ENCODE data around the gene IL17REL.

The IL17REL gene

GRCh38 chr22:50014655-50015401 is 2.3 kb upstream of the IL17REL start:
- Mint-ChIP-seq H3K9me3 (peaks cover 5% of the 10 kb centered on the region), H3K27me3 (ENCODE audit: low read depth) (peaks cover 43% of the 10 kb centered on the region), H3K27ac (no peak overlapping the region), H3K36me3 (ENCODE audit: low read depth) (no peaks in the 10 kb centered on the region), H3K4me3 (no peak overlapping the region), H3K4me1 (peaks cover 9% of the 10 kb centered on the region)
- TF ChIP-seq CTCF (IDR thresholded peaks at IDR 0.05; ENCODE audit: unreplicated experiment in 3 of 3), result no peak

- TF ChIP-seq CTCF (IDR thresholded peaks at IDR 0.05; ENCODE audit: unreplicated experiment in 3 of 3), result no peak
- peaks cover 48% of the 10 kb centered on the region for H3K27me3 Mint-ChIP-seq (ENCODE audit: low read depth)
- no peak overlapping the region for H3K27ac Mint-ChIP-seq
- no peaks in the 10 kb centered on the region for H3K36me3 Mint-ChIP-seq (ENCODE audit: low read depth)
- H3K4me1 Mint-ChIP-seq, result peaks cover 9% of the 10 kb centered on the region
- H3K4me3 Mint-ChIP-seq, result no peak overlapping the region
- peaks cover 5% of the 10 kb centered on the region for H3K9me3 Mint-ChIP-seq
Observed at GRCh38 chr22:50014053-50014501, 1.5 kb upstream of the IL17REL start.

- no peak overlapping the region for H3K27ac Mint-ChIP-seq
Observed at GRCh38 chr22:50011447-50012210, 936 bp downstream of the IL17REL start.

GRCh38 chr22:50010676-50011446 is 1.7 kb downstream of the IL17REL start:
- Mint-ChIP-seq H3K4me1 (no peaks in the 10 kb centered on the region), H3K27ac (no peak overlapping the region)

More at GRCh38 chr22:50011447-50012210, 936 bp downstream of the IL17REL start:
- TF ChIP-seq CTCF (IDR thresholded peaks at IDR 0.05; ENCODE audit: unreplicated experiment in 3 of 3), result no peak
- no peaks in the 10 kb centered on the region for H3K36me3 Mint-ChIP-seq (ENCODE audit: low read depth)
- no peaks in the 10 kb centered on the region for H3K9me3 Mint-ChIP-seq
- peak overlapping the region in 2 of 3 experiments; percentile 26 to 58 for H3K4me3 Mint-ChIP-seq
- peaks cover 65% of the 10 kb centered on the region for H3K27me3 Mint-ChIP-seq (ENCODE audit: low read depth)
- no peaks in the 10 kb centered on the region for H3K4me1 Mint-ChIP-seq

More at GRCh38 chr22:50010676-50011446, 1.7 kb downstream of the IL17REL start:
- no peak for TF ChIP-seq CTCF (IDR thresholded peaks at IDR 0.05; ENCODE audit: unreplicated experiment in 3 of 3)
- Mint-ChIP-seq H3K4me3 (peak overlapping the region in 2 of 3 experiments; percentile 26 to 54), H3K36me3 (ENCODE audit: low read depth) (no peaks in the 10 kb centered on the region), H3K27me3 (ENCODE audit: low read depth) (peaks cover 67% of the 10 kb centered on the region), H3K9me3 (no peaks in the 10 kb centered on the region)
